SU-DHL-6 (cell line): ENCODE results near the gene PRELP.

Source experiments
- CTCF ChIP-seq: fragments of 200-600 bp; sonication (generic); IDR thresholded peaks from one replicate; pipeline ENCODE4 v1.5.1; 2017; ENCODE audit warnings: antibody characterized with exemption, mild to moderate bottlenecking, low read length, moderate library complexity; ENCODE audit not compliant: insufficient read depth, poor library complexity, severe bottlenecking
- EZH2phosphoT487 ChIP-seq: fragments of 200-600 bp; sonication (generic), shearing (Covaris generic); conservative IDR thresholded peaks from 2 replicates; pipeline ENCODE4 v1.6.1; 2018; ENCODE audit warnings: mild to moderate bottlenecking, antibody characterized with exemption, low read length, moderate library complexity, mixed read lengths

GRCh38 chr1:203453016-203453415 is 22.6 kb upstream of the PRELP start:
- TF ChIP-seq EZH2phosphoT487 (no peak), CTCF (no peak)
